GM12878 (cell line): ENCODE data around the gene MSRB1. TPM values are rescaled to one million over a fixed set of nuclear protein-coding genes. Genes with fewer than 3 reads are reported as not detected.

Experiments used
- ATAC-seq: fragments of 200-7000 bp; cut with Tn5 transposase; 3 replicates; pipeline ENCODE4 v1.9.1; 2020; ENCODE audit warnings: mild to moderate bottlenecking, moderate library complexity
- BruUV-seq: library from RNA; stranded (reverse); fragments of 400-500 nt; replicated peaks from 2 replicates; lab custom pipeline; 2021; lab: Mats Ljungman, UMichigan
- CTCF ChIA-PET: fragments of 300-600 bp; sonication (Branson Sonifier 250); formaldehyde crosslinking; extraction: SDS; loops from one replicate; lab custom pipeline; 2021; ENCODE audit warnings: inconsistent platforms; lab: Yijun Ruan, JAX
- POLR2A ChIA-PET: fragments of 350-600 bp; formaldehyde crosslinking; extraction: SDS; loops from one replicate; lab custom pipeline; 2021; ENCODE audit warnings: inconsistent platforms; lab: Charles Lee
- RAD21 ChIA-PET: fragments of 300-600 bp; sonication (Branson Sonifier 250); formaldehyde crosslinking; loops from one replicate; lab custom pipeline; 2023; ENCODE audit warnings: antibody characterized with exemption; ENCODE audit not compliant: unreplicated experiment; lab: Charles Lee
- SMC1A ChIA-PET: fragments of 300-600 bp; sonication (Branson Sonifier 250); formaldehyde crosslinking; loops from one replicate; lab custom pipeline; 2023; ENCODE audit not compliant: unreplicated experiment, uncharacterized antibody; lab: Charles Lee
- DNase-seq: peaks from one replicate; pipeline ENCODE4 v3.0.0-alpha.2; 2011; ENCODE audit warnings: low read depth, low spot score
- FAIRE-seq: peaks from 3 replicates; lab custom pipeline; 2011; peaks lifted over from hg19 to GRCh38; lab: Jason Lieb, UNC
- H2AFZ ChIP-seq: 2 replicates; pipeline ENCODE4 v1.6.0; 2011; ENCODE audit warnings: low read depth, low read length, control low read depth; ENCODE audit not compliant: control insufficient read depth
- H3K27ac ChIP-seq: 2 replicates; pipeline ENCODE4 v1.5.1; 2011; ENCODE audit warnings: control low read depth; ENCODE audit not compliant: control insufficient read depth, insufficient read depth
- H3K27me3 ChIP-seq, 2 experiments: replicated peaks in 1 of 2; 2 replicates each; pipeline versions ENCODE4 v1.6.0 to v1.6.1; 2011; ENCODE audit warnings: low read length in 1 of 2; ENCODE audit not compliant: control insufficient read depth in 2 of 2, insufficient read depth in 2 of 2
- H3K36me3 ChIP-seq, 2 experiments: 2 replicates each; pipeline ENCODE4 v1.5.1; 2011; ENCODE audit warnings: low read length in 1 of 2; ENCODE audit not compliant: control insufficient read depth in 2 of 2, insufficient read depth in 2 of 2
- H3K4me1 ChIP-seq: 2 replicates; pipeline ENCODE4 v1.6.1; 2011; ENCODE audit warnings: mild to moderate bottlenecking, low read length, moderate library complexity, mixed read lengths; ENCODE audit not compliant: control insufficient read depth, insufficient read depth
- H3K4me2 ChIP-seq: 2 replicates; pipeline ENCODE4 v1.6.0; 2011; ENCODE audit warnings: control low read depth; ENCODE audit not compliant: control insufficient read depth, insufficient read depth
- H3K4me3 ChIP-seq: fragments of 200-600 bp; sonication (generic); 2 replicates; pipeline ENCODE4 v1.5.1; 2016
- H3K79me2 ChIP-seq: 2 replicates; pipeline ENCODE4 v1.6.0; 2011; ENCODE audit warnings: low read length; ENCODE audit not compliant: control insufficient read depth, insufficient read depth
- H3K9ac ChIP-seq: 2 replicates; pipeline ENCODE4 v1.8.0; 2011; ENCODE audit warnings: low read length, control low read depth, mixed read lengths; ENCODE audit not compliant: control insufficient read depth, insufficient read depth
- H3K9me3 ChIP-seq: replicated peaks from 3 replicates; pipeline ENCODE4 v1.5.1; 2011; ENCODE audit warnings: mild to moderate bottlenecking, low read length; ENCODE audit not compliant: control insufficient read depth, insufficient read depth
- H4K20me1 ChIP-seq: 2 replicates; pipeline ENCODE4 v1.6.0; 2011; ENCODE audit not compliant: control insufficient read depth, insufficient read depth
- CHD4 ChIP-seq: fragments of 200-600 bp; sonication (generic); IDR thresholded peaks from 2 replicates; pipeline ENCODE4 v1.6.1; 2016; ENCODE audit warnings: mild to moderate bottlenecking
- EZH2 ChIP-seq: IDR thresholded peaks from 2 replicates; pipeline ENCODE4 v1.6.1; 2012; ENCODE audit warnings: low read depth, mild to moderate bottlenecking, control low read depth, inconsistent platforms, low read length, borderline replicate concordance; ENCODE audit not compliant: control insufficient read depth
- MYB ChIP-seq: fragments of 150-350 bp; IDR thresholded peaks from 2 replicates; pipeline ENCODE4 v1.6.1; 2014; ENCODE audit warnings: mild to moderate bottlenecking, low read depth, low read length, borderline replicate concordance
- ZBTB11 ChIP-seq: fragments of 450-650 bp; formaldehyde crosslinking; IDR thresholded peaks from 2 replicates; pipeline ENCODE4 v1.5.0; 2022; ENCODE audit warnings: mild to moderate bottlenecking, missing genetic modification characterization
- WGBS: methylation state at CpG from one replicate; pipeline ENCODE4 v1.1.6; 2016; ENCODE audit warnings: low lambda C conversion rate; ENCODE audit not compliant: insufficient replicate concordance, insufficient coverage; ENCODE audit errors: missing lambda C conversion rate; 5-methylcytosine and 5-hydroxymethylcytosine counted together
- in situ Hi-C: fragments of 300-500 bp; cut with MboI; formaldehyde crosslinking; loops from 9 replicates; pipeline ENCODE4 v1.14.3; 2018; ENCODE audit warnings: mixed read lengths
- intact Hi-C: fragments of 100-400 bp; cut with micrococcal nuclease; formaldehyde crosslinking; loops from one replicate; pipeline ENCODE4 v1.14.2; 2022; ENCODE audit not compliant: unreplicated experiment
- polyA plus RNA-seq, 11 experiments: library from polyadenylated mRNA; depleted of rRNA in 4 of 11; unstranded in 6 of 11; stranded (reverse) in 5 of 11; fragments of >200 nt; fragmentation: Nextera tagmentation in 4 of 11; fragmentation: Illumina TruSeq in 1 of 11; extraction: Ambion mirVana in 4 of 11; extraction: Trizol in 1 of 11; gene quantifications; 1 replicate in 1 of 11; 2 replicates in 10 of 11; pipeline versions ENCODE4 v1.2.1 to v1.2.3, GENCODE V29; 2011 to 2016; ENCODE audit warnings: inconsistent platforms in 2 of 11, missing spikeins in 2 of 11, low read depth in 1 of 11
- total RNA-seq, 4 experiments: library from RNA; depleted of rRNA in 3 of 4; stranded (reverse); fragments of >200 nt in 3 of 4; fragmentation: Illumina TruSeq in 1 of 4; extraction: Trizol in 1 of 4; gene quantifications; 2 replicates each; pipeline versions ENCODE4 v1.2.1 to v1.2.3, GENCODE V29; 2013 to 2021

The MSRB1 gene
- total and polyA plus RNA-seq, 10 of the 15 experiments (the other 5 are each of a cell fraction or from before 2014, with no cell fraction given) = 5.1 to 48.6 (median 25.7) TPM

GRCh38 chr16:1933097-1933661 is 9.8 kb downstream of the MSRB1 start:
- FAIRE-seq = no peak
- ChIA-PET RAD21 (no interaction called here), SMC1A (no interaction called here), CTCF (no interaction called here), POLR2A (no interaction called here)
- Histone ChIP-seq H3K27me3 (no peaks in the 10 kb centered on the region; a peak in 3 of 4 replicates), H3K36me3 (no peaks in the 10 kb centered on the region), H3K79me2 (no peaks in the 10 kb centered on the region), H3K4me1 (no peaks in the 10 kb centered on the region; the same call in 1 of the 2 replicates), H3K4me3 (no peak overlapping the region), H2AFZ (no peak overlapping the region), H3K4me2 (no peak overlapping the region), H4K20me1 (no peaks in the 10 kb centered on the region), H3K27ac (no peak overlapping the region), H3K9ac (no peak overlapping the region), H3K9me3 (no peaks in the 10 kb centered on the region)
- BruUV-seq = no TSS peak
- no peak for ATAC-seq
- DNase-seq = no peak
- TF ChIP-seq ZBTB11 (CRISPR knock-in tag) = no peak
- no peak for TF ChIP-seq MYB
- TF ChIP-seq EZH2 = no peak
- no peak for TF ChIP-seq CHD4
- intact Hi-C loops = no loop called here
- in situ Hi-C loops = loop anchor here (10.0 kb wide), 1 partner anchor 68 kb away; no protein-coding TSS in a partner anchor
- 49% methylated on average over 22 of the region's 23 CpGs for WGBS
